Ovary (tissue), 9 donors: ENCODE measurements around the gene SLC6A12. TPM values are rescaled to one million over a fixed set of nuclear protein-coding genes. Genes with fewer than 3 reads are reported as not detected.

Experiments
- DNase-seq, 5 donors: peaks; one replicate each; pipeline ENCODE4 v3.0.0-alpha.2; 2019 to 2020
- H3K27ac ChIP-seq, 2 donors: fragments of 200-600 bp; one replicate each; pipeline versions ENCODE4 v1.5.1 to v1.8.0; 2019 to 2022
- H3K27me3 ChIP-seq: fragments of 200-600 bp; one replicate; pipeline ENCODE4 v1.8.0; 2022
- H3K36me3 ChIP-seq: fragments of 200-600 bp; sonication (generic); one replicate; pipeline ENCODE4 v1.5.1; 2019
- H3K4me1 ChIP-seq: one replicate; pipeline ENCODE4 v1.8.1; 2013; ENCODE audit warnings: mild to moderate bottlenecking, moderate library complexity; ENCODE audit not compliant: insufficient read depth
- H3K4me3 ChIP-seq: fragments of 200-600 bp; sonication (generic); one replicate; pipeline ENCODE4 v1.5.1; 2017
- H3K9me3 ChIP-seq, 2 donors: fragments of 200-600 bp in 1 of 2; sonication (generic) in 1 of 2; one replicate each; pipeline versions ENCODE4 v1.5.1 to v1.8.1; 2013 to 2019; ENCODE audit warnings: mild to moderate bottlenecking in 1 of 2, moderate library complexity in 1 of 2
- CTCF ChIP-seq, 3 donors: fragments of 450-650 bp in 2 of 3; fragments of 200-600 bp in 1 of 3; IDR thresholded peaks; one replicate each; pipeline versions ENCODE4 v1.5.1 to v1.8.0; 2016 to 2022; ENCODE audit warnings: antibody characterized with exemption in 3 of 3, mild to moderate bottlenecking in 1 of 3
- EP300 ChIP-seq: sonication (generic); formaldehyde crosslinking; IDR thresholded peaks from one replicate; pipeline ENCODE4 v1.6.1; 2017; ENCODE audit warnings: antibody characterized with exemption
- POLR2A ChIP-seq: fragments of 450-650 bp; IDR thresholded peaks from one replicate; pipeline ENCODE4 v1.6.1; 2017; ENCODE audit warnings: antibody characterized with exemption, mild to moderate bottlenecking, moderate library complexity
- WGBS, 3 donors: extraction: QIAGEN DNeasy Blood & Tissue Kit in 1 of 3; methylation state at CpG; one replicate each; pipeline versions ENCODE4 v1.1.5 to v1.1.7; 2013 to 2017; 5-methylcytosine and 5-hydroxymethylcytosine counted together
- intact Hi-C, 4 donors: fragments of 100-400 bp; cut with DNase I; formaldehyde crosslinking; loops; one replicate each; pipeline versions ENCODE4 v1.11.0 to v1.15.1; 2022 to 2023
- polyA plus RNA-seq, 2 donors: library from polyadenylated mRNA; stranded (reverse); fragments of 200-250 nt in 1 of 2; fragments of 350-450 nt in 1 of 2; fragmentation: Illumina TruSeq in 1 of 2; extraction: RNeasy Lipid Tissue Mini Kit (QIAGEN cat#74804) in 1 of 2; gene quantifications; one replicate each; pipeline ENCODE4 v1.2.3, GENCODE V29; 2013 to 2014
- total RNA-seq, 7 donors: library from RNA; depleted of rRNA in 2 of 7; stranded (reverse); fragments of >200 nt in 2 of 7; fragmentation: NEBNext Ultra II Directional in 3 of 7; extraction: Animal tissue kit (Norgen Biotek cat#: 25700) in 3 of 7; gene quantifications; one replicate each; pipeline versions ENCODE4 v1.1.0 to v1.2.4, GENCODE V29; 2016 to 2023
- donor health status: DM: no; HTN: no; CAD: no; lungs with moderate emphysema.
- donor health status: DM: no; HTN: no; CAD: no.
- donor health status: Bipolar disorder and iron deficiency.
- donor health status: DM: yes; HTN: yes; CAD: no.
- donor health status: DM: no; HTN: no; CAD: no.
- donor health status: DM: yes; HTN: yes; CAD: no.

The SLC6A12 gene
- total and polyA plus RNA-seq, 9 donors = 0.24 to 7.5 (median 1.5) TPM; not detected in 1

- H3K27ac ChIP-seq = no peak overlapping the region
- no peaks in the 10 kb centered on the region for H3K36me3 ChIP-seq
- H3K4me3 ChIP-seq = no peak overlapping the region
- intact Hi-C loops = no loop called here
- no peaks in the 10 kb centered on the region for H3K9me3 ChIP-seq
- peaks cover 5% of the 10 kb centered on the region for H3K4me1 ChIP-seq
- WGBS, 3 donors = 74 to 77% (median 77%) methylated on average over 19 of the region's 19 CpGs
- TF ChIP-seq POLR2A (no peak), CTCF (IDR thresholded peaks at IDR 0.05) (no peak), EP300 (no peak)
- no peak for DNase-seq
- no peaks in the 10 kb centered on the region for H3K27me3 ChIP-seq
These were observed 69.8 kb downstream of the SLC6A12 start for GRCh38 chr12:143964-144649.

GRCh38 chr12:140162-140561 lies 73.8 kb downstream of the SLC6A12 start:
- WGBS, 3 donors = 64 to 78% (median 68%) methylated on average over 5 of the region's 5 CpGs
- peaks cover 5% of the 10 kb centered on the region for H3K4me1 ChIP-seq
- no peaks in the 10 kb centered on the region for H3K36me3 ChIP-seq
- H3K27me3 ChIP-seq = no peaks in the 10 kb centered on the region
- intact Hi-C loops = no loop called here
- no peaks in the 10 kb centered on the region for H3K9me3 ChIP-seq
- TF ChIP-seq EP300 (no peak), POLR2A (no peak), CTCF (IDR thresholded peaks at IDR 0.05) (no peak)
- DNase-seq = no peak
- no peak overlapping the region for H3K27ac ChIP-seq
- H3K4me3 ChIP-seq = no peak overlapping the region

Other genes with a start within 250 kb of the SLC6A12 start
- gene IQSEC3, start 147.4 kb downstream of the SLC6A12 start, total RNA-seq = 1 to 10 TPM in 6 of 7 donors, under 1 TPM in 1; 0.91 to 10.0 (median 5.4) TPM
- 1 to 10 TPM in 1 of 2 donors, under 1 TPM in 1; 0.88 to 1.8 TPM for gene IQSEC3, start 147.4 kb downstream of the SLC6A12 start, polyA plus RNA-seq
- 1 to 10 TPM in 2 of 7 donors, under 1 TPM in 2, not detected in 3; 0.69 to 6.1 (median 1.0) TPM for gene SLC6A13, start 48.7 kb upstream of the SLC6A12 start, total RNA-seq
- under 1 TPM; 0.13 to 0.43 TPM for gene SLC6A13, start 48.7 kb upstream of the SLC6A12 start, polyA plus RNA-seq
- gene KDM5A, start 175.2 kb upstream of the SLC6A12 start, total RNA-seq = 10 to 100 TPM; 44.5 to 69.9 (median 62.0) TPM
- 10 to 100 TPM; 11.6 to 21.9 TPM for gene KDM5A, start 175.2 kb upstream of the SLC6A12 start, polyA plus RNA-seq
- 10 to 100 TPM in 1 of 7 donors, 1 to 10 TPM in 6; 4.2 to 10.7 (median 6.0) TPM for gene CCDC77, start 187.5 kb upstream of the SLC6A12 start, total RNA-seq
- 1 to 10 TPM; 4.9 to 8.2 TPM for gene CCDC77, start 187.5 kb upstream of the SLC6A12 start, polyA plus RNA-seq
- gene B4GALNT3, start 245.8 kb upstream of the SLC6A12 start, total RNA-seq = 1 to 10 TPM in 5 of 7 donors, under 1 TPM in 2; 0.61 to 4.2 (median 1.8) TPM
- gene B4GALNT3, start 245.8 kb upstream of the SLC6A12 start, polyA plus RNA-seq = 1 to 10 TPM in 1 of 2 donors, under 1 TPM in 1; 0.58 to 1.2 TPM